ENCODE results near the gene MBTPS1.

GRCh38 chr16:84110527-84110926 is 6.2 kb downstream of the MBTPS1 start:
- TF ChIP-seq CTCF (conservative IDR thresholded peaks at IDR 0.05 in 1 of 2, IDR thresholded peaks at IDR 0.05 in 1 of 2; ENCODE audit: low read depth in 1 of 2, low read length in 2 of 2) = no peak
- no peak for TF ChIP-seq EZH2 (IDR thresholded peaks at IDR 0.05; ENCODE audit: low read length, missing control alignments)

Data from fibroblast of lung (primary cell).